HCT116 (cell line): ENCODE data around the gene SLC44A3. TPM values are rescaled to one million over a fixed set of nuclear protein-coding genes. Genes with fewer than 3 reads are reported as not detected.

Experiments used
- ATAC-seq: fragments of 200-7000 bp; cut with Tn5 transposase; 2 replicates; pipeline ENCODE4 v1.9.1; 2020; ENCODE audit warnings: mild to moderate bottlenecking, moderate library complexity
- BruUV-seq: library from RNA; stranded (reverse); fragments of 400-500 nt; replicated peaks from 2 replicates; lab custom pipeline; 2021; lab: Mats Ljungman, UMichigan
- CTCF ChIA-PET: fragments of 300-600 bp; sonication (Branson Sonifier 250); formaldehyde crosslinking; loops from one replicate; lab custom pipeline; 2021; ENCODE audit warnings: antibody characterized with exemption; lab: Charles Lee
- POLR2A ChIA-PET: fragments of 300-600, 350-600 bp; sonication (Branson Sonifier 250); formaldehyde crosslinking; loops from one replicate; lab custom pipeline; 2021; ENCODE audit warnings: antibody characterized with exemption; lab: Charles Lee
- RAD21 ChIA-PET, 2 experiments: fragments of 300-600 bp; sonication (Branson Sonifier 250); formaldehyde crosslinking; loops; one replicate each; lab custom pipeline; 2023; ENCODE audit warnings: low total read pairs in 2 of 2; ENCODE audit not compliant: uncharacterized antibody in 2 of 2, unreplicated experiment in 2 of 2, low non-redundant PET in 1 of 2; lab: Charles Lee
- DNase-seq: peaks from one replicate; pipeline ENCODE4 v3.0.0-alpha.2; 2010; ENCODE audit warnings: low read depth, low spot score
- H2AFZ ChIP-seq: fragments of 200-600 bp; shearing (Covaris generic), sonication (generic); 2 replicates; pipeline ENCODE4 v1.6.1; 2017; ENCODE audit warnings: low read depth, mixed run types, mixed read lengths, antibody characterized with exemption, low read length; ENCODE audit not compliant: poor library complexity, severe bottlenecking
- H3K27ac ChIP-seq: 2 replicates; pipeline ENCODE4 v1.5.1; 2012; ENCODE audit warnings: low read depth, low read length
- H3K27me3 ChIP-seq: fragments of 200-600 bp; sonication (generic); 2 replicates; pipeline ENCODE4 v1.6.1; 2016; ENCODE audit warnings: mixed run types, low read length, mixed read lengths; ENCODE audit not compliant: insufficient read depth
- H3K36me3 ChIP-seq, 2 experiments: fragments of 200-500 bp in 1 of 2; fragments of 200-600 bp in 1 of 2; sonication (Bioruptor generic) in 1 of 2; sonication (generic) in 1 of 2; 2 replicates each; pipeline versions ENCODE4 v1.5.1 to v1.6.1; 2014 to 2016; ENCODE audit warnings: low read length in 2 of 2, inconsistent platforms in 1 of 2, mixed read lengths in 1 of 2, mixed run types in 1 of 2; ENCODE audit not compliant: insufficient read depth in 2 of 2, control insufficient read depth in 1 of 2
- H3K4me1 ChIP-seq, 2 experiments: fragments of 200-600 bp in 1 of 2; sonication (generic) in 1 of 2; 2 replicates each; pipeline versions ENCODE4 v1.5.1 to v1.6.1; 2012 to 2017; ENCODE audit warnings: low read length in 2 of 2, inconsistent platforms in 1 of 2, mild to moderate bottlenecking in 1 of 2, mixed read lengths in 1 of 2, mixed run types in 1 of 2, moderate library complexity in 1 of 2; ENCODE audit not compliant: insufficient read depth in 2 of 2, control insufficient read depth in 1 of 2
- H3K4me2 ChIP-seq: fragments of 200-600 bp; sonication (generic); 2 replicates; pipeline ENCODE4 v1.6.1; 2017; ENCODE audit warnings: mixed run types, low read length, mixed read lengths
- H3K4me3 ChIP-seq, 2 experiments: fragments of 200-600 bp in 1 of 2; sonication (generic) in 1 of 2; replicated peaks in 1 of 2; 2 replicates each; pipeline ENCODE4 v1.5.1; 2011 to 2016; ENCODE audit warnings: low read length in 2 of 2, control low read depth in 1 of 2, low read depth in 1 of 2, mild to moderate bottlenecking in 1 of 2, mixed read lengths in 1 of 2, mixed run types in 1 of 2
- H3K79me2 ChIP-seq: fragments of 200-600 bp; sonication (generic); 2 replicates; pipeline ENCODE4 v1.6.1; 2017; ENCODE audit warnings: mild to moderate bottlenecking, mixed run types, low read length, moderate library complexity, mixed read lengths; ENCODE audit not compliant: insufficient read depth
- H3K9ac ChIP-seq: fragments of 200-600 bp; sonication (generic); 2 replicates; pipeline ENCODE4 v1.6.1; 2016; ENCODE audit warnings: low read length, mixed read lengths
- H3K9me2 ChIP-seq: fragments of 200-600 bp; sonication (generic), shearing (Covaris generic); 2 replicates; pipeline ENCODE4 v1.6.1; 2017; ENCODE audit warnings: mixed run types, mild to moderate bottlenecking, moderate library complexity; ENCODE audit not compliant: insufficient read depth
- H3K9me3 ChIP-seq, 2 experiments: fragments of 200-500 bp in 1 of 2; fragments of 200-600 bp in 1 of 2; sonication (Bioruptor generic) in 1 of 2; sonication (generic) in 1 of 2; 2 replicates each; pipeline ENCODE4 v1.6.1; 2014 to 2017; ENCODE audit warnings: low read length in 2 of 2, mixed read lengths in 2 of 2, inconsistent platforms in 1 of 2, low read depth in 1 of 2, mild to moderate bottlenecking in 1 of 2, mixed run types in 1 of 2, moderate library complexity in 1 of 2; ENCODE audit not compliant: control insufficient read depth in 1 of 2, insufficient read depth in 1 of 2
- H4K20me1 ChIP-seq: fragments of 200-600 bp; sonication (generic), shearing (Covaris generic); 2 replicates; pipeline ENCODE4 v1.6.1; 2017; ENCODE audit warnings: mixed run types, mild to moderate bottlenecking, moderate library complexity; ENCODE audit not compliant: insufficient read depth
- intact Hi-C: fragments of 100-400 bp; cut with micrococcal nuclease; formaldehyde crosslinking; loops from 2 replicates; pipeline ENCODE4 v1.10.0; 2022
- total RNA-seq: library from RNA; stranded (reverse); gene quantifications from one replicate; pipeline ENCODE4 v1.2.1, GENCODE V29; 2021; ENCODE audit not compliant: unreplicated experiment
- TF ChIP-seq, protein P1 (sequence below): IDR thresholded peaks from 2 replicates; pipeline ENCODE4 v1.6.1; 2012; ENCODE audit warnings: low read depth

The SLC44A3 gene
- total RNA-seq, 1 experiment from 2014 or later, result 9.6 TPM

DNA sequence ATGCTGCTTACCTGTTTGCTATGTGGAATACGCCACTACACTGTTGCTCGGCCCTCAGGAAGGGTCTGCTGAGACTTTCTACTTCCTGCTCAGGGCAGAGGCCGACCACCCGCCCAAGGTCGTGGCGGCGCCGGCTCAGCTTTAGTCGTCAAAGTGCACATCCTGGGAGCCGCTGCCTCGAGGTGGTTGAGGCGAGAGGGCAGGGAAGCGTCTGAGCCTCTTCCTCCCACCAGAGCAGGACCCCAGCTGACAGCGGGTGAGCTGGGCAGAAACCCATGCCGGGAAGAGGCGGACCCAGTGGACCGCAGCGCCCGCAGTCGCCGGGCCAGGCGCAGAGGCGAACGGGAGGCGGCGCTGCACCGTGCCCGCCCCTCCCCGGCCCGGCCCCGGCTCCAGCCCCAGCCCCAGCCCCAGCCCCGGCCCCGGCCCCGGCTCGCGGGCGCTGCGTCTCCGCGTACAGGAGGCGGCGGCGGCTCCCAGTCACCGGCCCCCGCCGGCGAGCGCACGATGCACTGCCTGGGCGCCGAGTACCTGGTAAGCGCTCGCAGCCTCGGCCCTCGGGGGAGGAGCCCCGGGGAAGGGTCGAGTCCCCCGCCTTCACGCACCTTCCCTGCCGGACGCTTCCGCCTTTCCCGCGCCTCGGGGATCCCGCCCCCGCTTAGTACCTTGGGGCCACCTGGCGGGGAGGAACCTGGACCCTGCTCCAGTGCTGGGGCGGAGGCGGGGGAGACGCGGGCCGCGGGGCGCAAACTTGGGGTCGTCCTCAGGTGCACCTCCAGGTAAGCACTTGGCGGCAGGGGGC lies at the start of gene SLC44A3 (continued):
- TF ChIP-seq, protein P1, sequence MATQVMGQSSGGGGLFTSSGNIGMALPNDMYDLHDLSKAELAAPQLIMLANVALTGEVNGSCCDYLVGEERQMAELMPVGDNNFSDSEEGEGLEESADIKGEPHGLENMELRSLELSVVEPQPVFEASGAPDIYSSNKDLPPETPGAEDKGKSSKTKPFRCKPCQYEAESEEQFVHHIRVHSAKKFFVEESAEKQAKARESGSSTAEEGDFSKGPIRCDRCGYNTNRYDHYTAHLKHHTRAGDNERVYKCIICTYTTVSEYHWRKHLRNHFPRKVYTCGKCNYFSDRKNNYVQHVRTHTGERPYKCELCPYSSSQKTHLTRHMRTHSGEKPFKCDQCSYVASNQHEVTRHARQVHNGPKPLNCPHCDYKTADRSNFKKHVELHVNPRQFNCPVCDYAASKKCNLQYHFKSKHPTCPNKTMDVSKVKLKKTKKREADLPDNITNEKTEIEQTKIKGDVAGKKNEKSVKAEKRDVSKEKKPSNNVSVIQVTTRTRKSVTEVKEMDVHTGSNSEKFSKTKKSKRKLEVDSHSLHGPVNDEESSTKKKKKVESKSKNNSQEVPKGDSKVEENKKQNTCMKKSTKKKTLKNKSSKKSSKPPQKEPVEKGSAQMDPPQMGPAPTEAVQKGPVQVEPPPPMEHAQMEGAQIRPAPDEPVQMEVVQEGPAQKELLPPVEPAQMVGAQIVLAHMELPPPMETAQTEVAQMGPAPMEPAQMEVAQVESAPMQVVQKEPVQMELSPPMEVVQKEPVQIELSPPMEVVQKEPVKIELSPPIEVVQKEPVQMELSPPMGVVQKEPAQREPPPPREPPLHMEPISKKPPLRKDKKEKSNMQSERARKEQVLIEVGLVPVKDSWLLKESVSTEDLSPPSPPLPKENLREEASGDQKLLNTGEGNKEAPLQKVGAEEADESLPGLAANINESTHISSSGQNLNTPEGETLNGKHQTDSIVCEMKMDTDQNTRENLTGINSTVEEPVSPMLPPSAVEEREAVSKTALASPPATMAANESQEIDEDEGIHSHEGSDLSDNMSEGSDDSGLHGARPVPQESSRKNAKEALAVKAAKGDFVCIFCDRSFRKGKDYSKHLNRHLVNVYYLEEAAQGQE, result no peak

DNA sequence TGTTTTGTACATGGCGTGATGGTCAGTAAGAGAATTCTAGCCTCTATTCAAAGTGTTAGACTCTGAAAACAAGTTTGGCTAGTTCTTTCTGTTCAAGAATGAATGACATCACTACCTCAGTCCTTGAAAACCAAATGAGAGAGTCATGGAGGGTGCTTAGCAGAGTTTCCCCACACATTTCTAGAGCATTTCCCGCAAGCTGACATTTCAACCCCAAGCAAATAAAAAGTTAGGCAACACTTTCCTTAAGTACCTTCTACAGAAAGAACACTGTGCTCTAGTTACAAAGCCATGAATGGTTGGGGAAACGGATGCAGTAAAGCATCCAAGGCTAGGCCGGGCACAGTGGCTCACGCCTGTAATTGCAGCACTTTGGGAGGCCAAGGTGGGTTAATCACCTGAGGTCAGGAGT lies 47.9 kb upstream of the SLC44A3 start:
- BruUV-seq, result no TSS peak
- DNase-seq, result no peak
- intact Hi-C loops, result no loop called here

More for the DNA sequence above, 47.9 kb upstream of the SLC44A3 start:
- H3K4me1 ChIP-seq, result peaks cover 13 to 35% of the 10 kb centered on the region in 2 experiments
- no peaks in the 10 kb centered on the region for H3K9me2 ChIP-seq
- no peak overlapping the region for H3K4me2 ChIP-seq
- H3K9ac ChIP-seq, result no peak overlapping the region
- CTCF ChIA-PET, result no interaction called here
- no peak for ATAC-seq
- RAD21 ChIA-PET, result no interaction called here
- no peak overlapping the region for H2AFZ ChIP-seq
- POLR2A ChIA-PET, result no interaction called here
- H3K9me3 ChIP-seq, result no peaks in the 10 kb centered on the region
- H3K79me2 ChIP-seq, result no peaks in the 10 kb centered on the region
- TF ChIP-seq, protein P1, result no peak
- H3K27me3 ChIP-seq, result no peaks in the 10 kb centered on the region
- no peaks in the 10 kb centered on the region for H4K20me1 ChIP-seq
- H3K27ac ChIP-seq, result no peak overlapping the region
- no peak overlapping the region for H3K4me3 ChIP-seq
- H3K36me3 ChIP-seq, result no peaks in the 10 kb centered on the region
